Astrocyte (in vitro differentiated cells and primary cell): Measurements from ENCODE around the gene ACY1.

Experiments
- CTCF ChIP-seq: IDR thresholded peaks from 2 replicates; pipeline ENCODE4 v1.5.1; 2011; ENCODE audit warnings: low read depth, mild to moderate bottlenecking, inconsistent platforms, low read length, moderate library complexity; ENCODE audit not compliant: insufficient read depth
- EZH2 ChIP-seq: IDR thresholded peaks from 2 replicates; pipeline ENCODE4 v1.6.1; 2012; ENCODE audit warnings: mild to moderate bottlenecking, low read length, inconsistent platforms; ENCODE audit not compliant: insufficient read depth

GRCh38 chr3:51988286-51989146, 5.2 kb downstream of the ACY1 start:
- TF ChIP-seq CTCF, result no peak
- TF ChIP-seq EZH2, result no peak
